Measurements from ENCODE around the gene DAPK1.

DNA sequence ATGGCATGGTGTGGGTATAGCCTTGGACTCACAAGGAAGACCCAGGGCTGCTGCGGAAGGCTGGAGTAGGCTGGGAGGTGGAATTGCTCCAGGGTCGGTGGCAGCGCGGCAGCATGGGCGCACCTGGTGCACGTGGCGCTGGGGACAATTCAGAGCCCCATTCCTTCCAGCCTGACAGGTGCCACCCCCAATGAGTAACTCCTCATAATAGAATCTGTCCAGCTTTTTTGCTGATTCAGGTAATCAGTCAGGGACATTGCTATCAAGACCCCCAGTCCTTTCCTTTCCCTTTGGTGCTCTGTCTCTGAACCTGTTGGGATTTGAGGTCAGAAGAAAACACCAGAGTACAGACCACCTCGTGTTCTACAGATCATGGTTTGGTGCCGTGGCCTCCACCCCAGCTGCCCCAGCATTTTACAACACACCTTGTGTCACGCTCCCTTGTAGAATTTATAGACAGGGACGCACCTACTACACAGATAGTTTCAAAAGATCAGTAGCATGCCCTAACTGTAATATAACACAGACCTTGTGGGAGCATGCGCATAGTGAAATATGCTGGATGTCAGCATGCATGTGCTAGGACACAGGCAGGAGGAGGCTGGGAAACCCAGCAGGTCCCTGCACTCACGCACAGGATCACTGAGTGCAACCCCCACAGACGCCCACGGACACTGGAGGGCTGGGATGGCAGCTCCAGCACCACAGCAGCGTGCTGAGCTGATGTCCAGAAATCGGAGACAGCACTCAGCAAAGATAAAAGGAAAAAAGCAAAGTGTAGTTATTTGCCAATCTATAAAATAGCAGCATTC lies 180.3 kb downstream of the DAPK1 start:
- no peak for TF ChIP-seq RFX5 (IDR thresholded peaks at IDR 0.05; ENCODE audit: low read length)
- no peak for TF ChIP-seq CTCF (IDR thresholded peaks at IDR 0.05)
- TF ChIP-seq POLR2AphosphoS5 (IDR thresholded peaks at IDR 0.05; ENCODE audit: low read depth, low read length), result no peak
- TF ChIP-seq CHD2 (IDR thresholded peaks at IDR 0.05; ENCODE audit: low read length, partially characterized antibody), result no peak

Data from SK-N-SH (cell line).